PC-9 (cell line): ENCODE results near the gene CACNA1G.

ENCODE experiments used
- CTCF ChIP-seq: fragments of 200-600 bp; sonication (generic); conservative IDR thresholded peaks from 2 replicates; pipeline ENCODE4 v1.6.1; 2017; ENCODE audit warnings: mixed run types, antibody characterized with exemption, mild to moderate bottlenecking, moderate library complexity
- EZH2 ChIP-seq: fragments of 200-600 bp; sonication (generic); IDR thresholded peaks from 2 replicates; pipeline ENCODE4 v1.8.0; 2017; ENCODE audit warnings: antibody characterized with exemption, low read depth

GRCh38 chr17:50524838-50525237 is 35.7 kb upstream of the CACNA1G start:
- no peak for TF ChIP-seq CTCF
- TF ChIP-seq EZH2 = no peak
